ENCODE measurements around the gene ZNF133. TPM values are rescaled to one million over a fixed set of nuclear protein-coding genes. Genes with fewer than 3 reads are reported as not detected.

Gene ZNF133
- total RNA-seq: 10 to 100 TPM in 1 of 2 donors, 1 to 10 TPM in 1; 8.9 to 10.7 TPM

GRCh38 chr20:18287915-18288748, at the start of gene ZNF133:
ZNF133 (plus strand) TSS chr20:18288527; CDS start chr20:18305687, 17,160 bp downstream.

Small RNAs within 50 kb of the gene (small RNA-seq; reads per million reads assigned to genes)
- gene RN7SL14P (0 to 0.06 reads per million in 2 donors), gene RNU2-56P (0.47 to 0.99 reads per million in 2 donors)

Other genes starting within 250 kb of the ZNF133 start
- not detected for gene OVOL2, start 230.6 kb upstream of the ZNF133 start, total RNA-seq
- 10 to 100 TPM; 18.9 to 19.0 TPM for gene KAT14, start 150.7 kb upstream of the ZNF133 start, total RNA-seq
- gene PET117, start 150.7 kb upstream of the ZNF133 start, total RNA-seq: 10 to 100 TPM; 11.4 to 15.7 TPM
- gene DZANK1, start 178.5 kb downstream of the ZNF133 start, total RNA-seq: 1 to 10 TPM in 1 of 2 donors, under 1 TPM in 1; 1.00 to 1.4 TPM
- 10 to 100 TPM; 15.5 to 20.0 TPM for gene POLR3F, start 178.9 kb downstream of the ZNF133 start, total RNA-seq
- gene RBBP9, start 208.7 kb downstream of the ZNF133 start, total RNA-seq: 10 to 100 TPM; 13.8 to 14.7 TPM
- gene SEC23B, start 219.4 kb downstream of the ZNF133 start, total RNA-seq: 10 to 100 TPM; 42.0 to 64.6 TPM